Endothelial cell of umbilical vein (primary cell): Measurements from ENCODE around the gene CHST15. TPM values are rescaled to one million over a fixed set of nuclear protein-coding genes. Genes with fewer than 3 reads are reported as not detected.

Experiments
- BruUV-seq: library from RNA; stranded (reverse); fragments of 400-500 nt; replicated peaks from 2 replicates; lab custom pipeline; 2021; lab: Mats Ljungman, UMichigan
- CTCF ChIA-PET: fragments of 300-600, 350-600 bp; sonication (Branson Sonifier 250); formaldehyde crosslinking; loops from one replicate; lab custom pipeline; 2021; ENCODE audit warnings: antibody characterized with exemption, inconsistent platforms; lab: Charles Lee
- POLR2A ChIA-PET: fragments of 300-600, 350-600 bp; sonication (Branson Sonifier 250); formaldehyde crosslinking; loops from one replicate; lab custom pipeline; 2021; ENCODE audit warnings: antibody characterized with exemption, inconsistent platforms; lab: Charles Lee
- DNase-seq: peaks from one replicate; pipeline ENCODE4 v3.0.0-alpha.2; 2011; ENCODE audit warnings: low read depth, low spot score
- FAIRE-seq: peaks from 2 replicates; lab custom pipeline; 2011; peaks lifted over from hg19 to GRCh38; lab: Jason Lieb, UNC
- H2AFZ ChIP-seq: 2 replicates; pipeline ENCODE4 v1.6.0; 2012; ENCODE audit warnings: low read depth, low read length, control low read depth, inconsistent platforms
- H3K27ac ChIP-seq: 2 replicates; pipeline ENCODE4 v1.5.1; 2011; ENCODE audit warnings: low read depth, mild to moderate bottlenecking, control low read depth, low read length, moderate library complexity; ENCODE audit not compliant: insufficient read depth
- H3K27me3 ChIP-seq, 2 experiments: 2 replicates each; pipeline versions ENCODE4 v1.6.0 to v1.6.1; 2011; ENCODE audit warnings: low read length in 2 of 2, mixed read lengths in 1 of 2; ENCODE audit not compliant: control insufficient read depth in 2 of 2, insufficient read depth in 2 of 2
- H3K36me3 ChIP-seq, 2 experiments: 2 replicates in 1 of 2; 3 replicates in 1 of 2; pipeline ENCODE4 v1.5.1; 2011; ENCODE audit warnings: low read length in 2 of 2, mild to moderate bottlenecking in 1 of 2, moderate library complexity in 1 of 2; ENCODE audit not compliant: control insufficient read depth in 2 of 2, insufficient read depth in 2 of 2; ENCODE audit errors: extremely low read depth in 1 of 2
- H3K4me1 ChIP-seq: 3 replicates; pipeline ENCODE4 v1.5.1; 2011; ENCODE audit warnings: mild to moderate bottlenecking, low read length; ENCODE audit not compliant: control insufficient read depth, insufficient read depth; ENCODE audit errors: extremely low read depth
- H3K4me2 ChIP-seq: 2 replicates; pipeline ENCODE4 v1.6.1; 2011; ENCODE audit warnings: low read length, control low read depth, mixed read lengths; ENCODE audit not compliant: insufficient read depth
- H3K4me3 ChIP-seq, 3 experiments: fragments of 200-600 bp in 1 of 3; sonication (generic), shearing (Covaris generic) in 1 of 3; replicated peaks in 1 of 3; 2 replicates each; pipeline ENCODE4 v1.5.1; 2011 to 2016; ENCODE audit warnings: control low read depth in 3 of 3, low read length in 3 of 3, mild to moderate bottlenecking in 2 of 3, inconsistent platforms in 1 of 3, low read depth in 1 of 3, moderate library complexity in 1 of 3; ENCODE audit not compliant: insufficient read depth in 1 of 3
- H3K79me2 ChIP-seq: 2 replicates; pipeline ENCODE4 v1.6.0; 2012; ENCODE audit warnings: low read length, inconsistent platforms; ENCODE audit not compliant: control insufficient read depth, insufficient read depth
- H3K9ac ChIP-seq: replicated peaks from 2 replicates; pipeline ENCODE3; 2011; ENCODE audit warnings: low read length, control low read depth; ENCODE audit not compliant: insufficient read depth; ENCODE audit errors: extremely low read depth
- H3K9me1 ChIP-seq: replicated peaks from 3 replicates; pipeline ENCODE4 v1.6.0; 2011; ENCODE audit warnings: mild to moderate bottlenecking, low read length; ENCODE audit not compliant: control insufficient read depth, insufficient read depth; ENCODE audit errors: extremely low read depth
- H3K9me3 ChIP-seq: replicated peaks from 2 replicates; pipeline ENCODE4 v1.5.1; 2012; ENCODE audit warnings: low read length, inconsistent platforms; ENCODE audit not compliant: control insufficient read depth, insufficient read depth
- H4K20me1 ChIP-seq: replicated peaks from 2 replicates; pipeline ENCODE3; 2011; ENCODE audit warnings: mild to moderate bottlenecking, low read length; ENCODE audit not compliant: control insufficient read depth, insufficient read depth; ENCODE audit errors: extremely low read depth
- CTCF ChIP-seq, 2 donors: IDR thresholded peaks; 1 replicate in 1 of 2; 2 replicates in 1 of 2; pipeline ENCODE4 v1.5.1; 2011; ENCODE audit warnings: low read length in 2 of 2, mild to moderate bottlenecking in 2 of 2, moderate library complexity in 2 of 2, control low read depth in 1 of 2, inconsistent platforms in 1 of 2, low read depth in 1 of 2; ENCODE audit not compliant: insufficient read depth in 1 of 2; ENCODE audit errors: extremely low read depth in 1 of 2
- EZH2 ChIP-seq: IDR thresholded peaks from 2 replicates; pipeline ENCODE4 v1.6.1; 2012; ENCODE audit warnings: borderline replicate concordance, low read depth, mild to moderate bottlenecking, moderate library complexity, low read length, inconsistent platforms; ENCODE audit not compliant: severe bottlenecking
- FOS ChIP-seq: IDR thresholded peaks from 2 replicates; pipeline ENCODE4 v1.6.1; 2011; ENCODE audit warnings: mild to moderate bottlenecking, low read length, moderate library complexity, borderline replicate concordance; ENCODE audit not compliant: insufficient read depth
- GATA2 ChIP-seq: IDR thresholded peaks from 2 replicates; pipeline ENCODE4 v1.7.0; 2011; ENCODE audit warnings: low read depth, mild to moderate bottlenecking, moderate library complexity, mixed read lengths, low read length; ENCODE audit not compliant: insufficient read length, insufficient read depth
- JUN ChIP-seq: IDR thresholded peaks from 2 replicates; pipeline ENCODE4 v1.6.1; 2011; ENCODE audit warnings: borderline replicate concordance, low read depth; ENCODE audit not compliant: insufficient read length, insufficient read depth
- MAX ChIP-seq: IDR thresholded peaks from 2 replicates; pipeline ENCODE4 v1.6.1; 2011; ENCODE audit not compliant: insufficient read depth, insufficient read length
- MYC ChIP-seq: IDR thresholded peaks from one replicate; pipeline ENCODE4 v1.6.1; 2011; ENCODE audit warnings: mild to moderate bottlenecking, low read depth, low read length
- POLR2A ChIP-seq: IDR thresholded peaks from 2 replicates; pipeline ENCODE4 v1.6.1; 2012; ENCODE audit warnings: low read depth, mild to moderate bottlenecking, control low read depth, low read length
- POLR2AphosphoS5 ChIP-seq: IDR thresholded peaks from 2 replicates; pipeline ENCODE4 v1.6.1; 2012; ENCODE audit warnings: low read depth, mild to moderate bottlenecking, control low read depth, low read length, moderate library complexity; ENCODE audit not compliant: insufficient read depth
- dilution Hi-C: fragments of 300-500 bp; cut with MboI; formaldehyde crosslinking; loops from one replicate; pipeline ENCODE4 v1.15.0; 2019; ENCODE audit warnings: low sequenced_read_pairs; ENCODE audit not compliant: extremely low pct_ligation_motif_present
- intact Hi-C: fragments of 100-400 bp; cut with micrococcal nuclease; formaldehyde crosslinking; loops from one replicate; pipeline ENCODE4 v1.10.0; 2022
- polyA plus RNA-seq, 4 experiments: library from polyadenylated mRNA; depleted of rRNA in 3 of 4; stranded (reverse) in 3 of 4; unstranded in 1 of 4; fragments of >200 nt; gene quantifications; 2 replicates each; pipeline versions ENCODE4 v1.2.1 to v1.2.3, GENCODE V29; 2011 to 2012; ENCODE audit warnings: missing spikeins in 1 of 4
- total RNA-seq: library from RNA; stranded (reverse); gene quantifications from 2 replicates; pipeline ENCODE4 v1.2.3, GENCODE V29; 2021

CHST15 gene
- total and polyA plus RNA-seq, 2 donors (not counting 3 experiments of a cell fraction or from before 2014, with no cell fraction given) = 23.1 to 29.2 TPM

- no peak overlapping the region for H2AFZ ChIP-seq
- intact Hi-C loops = no loop called here
- TF ChIP-seq JUN (no peak), MAX (no peak), EZH2 (no peak), POLR2A (no peak), MYC (no peak), POLR2AphosphoS5 (no peak), GATA2 (no peak), CTCF (IDR thresholded peaks at IDR 0.05; ENCODE audit: extremely low read depth in 1 of 2, insufficient read depth in 1 of 2, low read depth in 1 of 2, low read length in 2 of 2) (no peak), FOS (no peak)
- no TSS peak for BruUV-seq
- dilution Hi-C loops = no loop called here
- FAIRE-seq = no peak
- no peaks in the 10 kb centered on the region for H3K9me3 ChIP-seq
- DNase-seq = no peak
- no peak overlapping the region for H3K9ac ChIP-seq
- CTCF ChIA-PET = interaction anchor here (1.3 to 1.5 kb wide), 2 partner anchors 14 to 259 kb away, joined by 3 to 4 read pairs; no protein-coding TSS in a partner anchor
- POLR2A ChIA-PET = no interaction called here
- no peak overlapping the region for H3K4me3 ChIP-seq
- H4K20me1 ChIP-seq = no peaks in the 10 kb centered on the region
- H3K27me3 ChIP-seq = peaks cover 0 to 2% of the 10 kb centered on the region in 2 experiments
- H3K27ac ChIP-seq = no peak overlapping the region
- no peaks in the 10 kb centered on the region for H3K79me2 ChIP-seq
- H3K9me1 ChIP-seq = no peaks in the 10 kb centered on the region
- no peaks in the 10 kb centered on the region for H3K4me1 ChIP-seq
- no peaks in the 10 kb centered on the region for H3K36me3 ChIP-seq
- H3K4me2 ChIP-seq = no peak overlapping the region
Observed at GRCh38 chr10:124130198-124130900, 37.0 kb upstream of the CHST15 start.
